DOHH2 (cell line): ENCODE data around the gene PKP3.

Experiments used
- H3F3A ChIP-seq: fragments of 200-600 bp; sonication (generic), shearing (Covaris generic); 2 replicates; pipeline ENCODE4 v1.6.0; 2016; ENCODE audit warnings: antibody characterized with exemption, mild to moderate bottlenecking; ENCODE audit not compliant: control insufficient read depth, insufficient read depth
- H3K27ac ChIP-seq: fragments of 200-600 bp; sonication (generic); 2 replicates; pipeline ENCODE4 v1.5.1; 2014; ENCODE audit warnings: low read depth, mild to moderate bottlenecking, low read length, moderate library complexity
- H3K27me3 ChIP-seq: fragments of 200-600 bp; sonication (generic); 2 replicates; pipeline ENCODE4 v1.6.1; 2014; ENCODE audit warnings: mild to moderate bottlenecking, low read length, mixed read lengths; ENCODE audit not compliant: control insufficient read depth
- H3K36me3 ChIP-seq: fragments of 200-600 bp; sonication (generic); 2 replicates; pipeline ENCODE4 v1.6.1; 2014; ENCODE audit warnings: mild to moderate bottlenecking, low read length, moderate library complexity, mixed read lengths; ENCODE audit not compliant: control insufficient read depth
- H3K4me1 ChIP-seq: fragments of 200-600 bp; sonication (generic); 2 replicates; pipeline ENCODE4 v1.6.1; 2014; ENCODE audit warnings: mild to moderate bottlenecking, low read length, mixed read lengths; ENCODE audit not compliant: control insufficient read depth
- H3K4me2 ChIP-seq: fragments of 200-600 bp; sonication (generic); 2 replicates; pipeline ENCODE4 v1.6.0; 2014; ENCODE audit warnings: mild to moderate bottlenecking, low read length, moderate library complexity
- H3K4me3 ChIP-seq: fragments of 200-600 bp; sonication (generic); 2 replicates; pipeline ENCODE4 v1.5.1; 2014; ENCODE audit warnings: mild to moderate bottlenecking, low read length, mixed read lengths
- H3K79me2 ChIP-seq: fragments of 200-600 bp; sonication (generic); 2 replicates; pipeline ENCODE4 v1.6.1; 2014; ENCODE audit warnings: mild to moderate bottlenecking, low read length, mixed read lengths; ENCODE audit not compliant: control insufficient read depth
- H3K9me2 ChIP-seq: fragments of 200-600 bp; sonication (generic); replicated peaks from 2 replicates; pipeline ENCODE4 v1.6.1; 2014; ENCODE audit warnings: mild to moderate bottlenecking, low read length, mixed read lengths; ENCODE audit not compliant: control insufficient read depth
- H3K9me3 ChIP-seq: fragments of 200-600 bp; sonication (generic); 2 replicates; pipeline ENCODE4 v1.6.1; 2014; ENCODE audit warnings: antibody characterized with exemption, low read length, mixed read lengths; ENCODE audit not compliant: control insufficient read depth, insufficient read depth
- H4K20me1 ChIP-seq: fragments of 200-600 bp; sonication (generic); 2 replicates; pipeline ENCODE4 v1.6.0; 2014; ENCODE audit warnings: low read depth, mild to moderate bottlenecking, antibody characterized with exemption, low read length, moderate library complexity; ENCODE audit not compliant: control insufficient read depth, insufficient read depth
- EZH2phosphoT487 ChIP-seq: fragments of 200-600 bp; sonication (generic); IDR thresholded peaks from 2 replicates; pipeline ENCODE4 v1.6.1; 2017; ENCODE audit warnings: borderline replicate concordance, mild to moderate bottlenecking, antibody characterized with exemption, low read length, moderate library complexity, mixed read lengths
- TF ChIP-seq, protein P1 (sequence below): fragments of 200-600 bp; sonication (generic); IDR thresholded peaks from one replicate; pipeline ENCODE4 v1.5.1; 2014; ENCODE audit warnings: antibody characterized with exemption, mild to moderate bottlenecking, low read depth, low read length; ENCODE audit not compliant: poor library complexity, severe bottlenecking

PKP3 gene

DNA sequence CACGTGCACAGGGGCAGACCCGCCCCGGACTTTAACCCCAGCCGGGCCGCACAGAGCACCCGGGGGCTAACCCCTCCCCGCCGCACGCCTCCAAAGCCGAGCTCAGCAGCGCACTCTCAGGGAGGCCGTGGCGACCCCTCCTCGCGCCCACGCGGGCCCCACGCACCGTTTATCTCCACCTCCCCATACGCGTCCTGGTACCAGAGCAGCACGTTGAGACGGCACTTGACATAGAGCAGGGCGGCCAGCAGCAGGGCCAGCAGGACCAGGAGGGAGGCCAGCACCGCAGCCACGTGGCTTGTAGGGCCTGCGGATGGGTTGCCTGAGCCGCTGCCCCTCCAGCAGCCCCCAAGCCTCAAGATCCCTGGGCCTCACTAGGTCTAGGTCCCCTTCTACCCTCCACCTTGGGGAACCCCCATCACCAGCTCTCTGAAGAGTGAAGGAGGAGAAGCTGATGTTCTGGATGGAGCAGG lies 13.7 kb downstream of the PKP3 start:
- H3K27me3 ChIP-seq: no peaks in the 10 kb centered on the region
- peak overlapping the region; percentile 44; the same call in 1 of the 2 replicates for H3K4me2 ChIP-seq
- H3K27ac ChIP-seq: no peak overlapping the region
- H3K9me2 ChIP-seq: no peaks in the 10 kb centered on the region
- 0 out of 2 replicates have a peak overlapping the region, but pooled peaks have one; percentile 38 for H3K4me3 ChIP-seq
- no peaks in the 10 kb centered on the region for H3K79me2 ChIP-seq
- H3K4me1 ChIP-seq: peaks cover 12% of the 10 kb centered on the region
- H4K20me1 ChIP-seq: no peaks in the 10 kb centered on the region
- no peaks in the 10 kb centered on the region for H3F3A ChIP-seq
- TF ChIP-seq, protein P1, sequence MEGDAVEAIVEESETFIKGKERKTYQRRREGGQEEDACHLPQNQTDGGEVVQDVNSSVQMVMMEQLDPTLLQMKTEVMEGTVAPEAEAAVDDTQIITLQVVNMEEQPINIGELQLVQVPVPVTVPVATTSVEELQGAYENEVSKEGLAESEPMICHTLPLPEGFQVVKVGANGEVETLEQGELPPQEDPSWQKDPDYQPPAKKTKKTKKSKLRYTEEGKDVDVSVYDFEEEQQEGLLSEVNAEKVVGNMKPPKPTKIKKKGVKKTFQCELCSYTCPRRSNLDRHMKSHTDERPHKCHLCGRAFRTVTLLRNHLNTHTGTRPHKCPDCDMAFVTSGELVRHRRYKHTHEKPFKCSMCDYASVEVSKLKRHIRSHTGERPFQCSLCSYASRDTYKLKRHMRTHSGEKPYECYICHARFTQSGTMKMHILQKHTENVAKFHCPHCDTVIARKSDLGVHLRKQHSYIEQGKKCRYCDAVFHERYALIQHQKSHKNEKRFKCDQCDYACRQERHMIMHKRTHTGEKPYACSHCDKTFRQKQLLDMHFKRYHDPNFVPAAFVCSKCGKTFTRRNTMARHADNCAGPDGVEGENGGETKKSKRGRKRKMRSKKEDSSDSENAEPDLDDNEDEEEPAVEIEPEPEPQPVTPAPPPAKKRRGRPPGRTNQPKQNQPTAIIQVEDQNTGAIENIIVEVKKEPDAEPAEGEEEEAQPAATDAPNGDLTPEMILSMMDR: no peak
- no peak for TF ChIP-seq EZH2phosphoT487
- peaks cover 3% of the 10 kb centered on the region; the same call in 1 of the 2 replicates for H3K9me3 ChIP-seq
- no peaks in the 10 kb centered on the region for H3K36me3 ChIP-seq

DNA sequence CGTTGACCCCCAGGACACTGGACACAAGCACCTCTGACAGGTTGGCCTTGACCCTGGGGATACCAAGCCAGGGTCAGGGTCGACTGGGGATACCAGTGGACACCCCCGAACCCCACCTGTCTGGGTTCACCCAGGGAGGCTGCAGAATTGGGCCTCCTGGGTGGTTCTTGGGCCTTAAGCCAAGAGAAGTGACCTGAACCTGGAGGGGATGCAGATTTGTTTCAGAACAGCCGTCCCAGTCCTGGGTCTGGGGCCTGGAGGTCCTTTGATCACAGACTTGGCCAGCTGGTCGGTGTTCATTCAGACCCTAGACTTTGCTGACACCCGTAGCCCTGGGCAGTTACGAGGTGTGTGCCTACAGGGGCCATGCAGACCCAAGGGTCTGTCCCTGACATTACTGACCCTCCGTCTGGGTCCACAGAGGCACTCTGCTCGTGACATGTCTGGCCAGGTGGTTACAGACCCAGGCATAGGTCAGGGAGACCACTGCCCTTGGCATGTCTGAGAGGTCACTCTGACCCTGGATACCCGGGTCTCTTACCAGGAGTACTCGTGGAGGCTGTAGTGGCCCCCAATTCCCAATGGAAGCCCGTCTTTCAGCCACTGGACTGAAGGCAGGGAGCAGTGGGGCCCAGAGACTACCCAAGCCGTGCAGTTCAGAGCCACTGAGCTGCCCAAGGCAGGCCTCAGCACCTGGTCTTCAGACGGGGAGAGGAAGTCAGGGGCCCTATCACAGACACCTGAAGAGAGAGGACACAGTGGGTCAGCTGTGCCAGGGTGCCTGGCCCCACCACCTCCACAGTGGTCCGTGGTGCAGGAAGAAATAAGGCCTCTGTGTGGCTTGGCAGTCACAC lies 14.4 kb downstream of the PKP3 start:
- Histone ChIP-seq H3K9me2 (no peaks in the 10 kb centered on the region), H3K9me3 (peaks cover 3% of the 10 kb centered on the region; the same call in 1 of the 2 replicates), H3K27me3 (no peaks in the 10 kb centered on the region), H3K36me3 (no peaks in the 10 kb centered on the region), H3F3A (no peaks in the 10 kb centered on the region), H4K20me1 (no peaks in the 10 kb centered on the region), H3K4me2 (no peak overlapping the region), H3K27ac (no peak overlapping the region), H3K4me3 (no peak overlapping the region), H3K4me1 (peaks cover 12% of the 10 kb centered on the region), H3K79me2 (no peaks in the 10 kb centered on the region)
- no peak for TF ChIP-seq EZH2phosphoT487
- TF ChIP-seq, protein P1: no peak

DNA sequence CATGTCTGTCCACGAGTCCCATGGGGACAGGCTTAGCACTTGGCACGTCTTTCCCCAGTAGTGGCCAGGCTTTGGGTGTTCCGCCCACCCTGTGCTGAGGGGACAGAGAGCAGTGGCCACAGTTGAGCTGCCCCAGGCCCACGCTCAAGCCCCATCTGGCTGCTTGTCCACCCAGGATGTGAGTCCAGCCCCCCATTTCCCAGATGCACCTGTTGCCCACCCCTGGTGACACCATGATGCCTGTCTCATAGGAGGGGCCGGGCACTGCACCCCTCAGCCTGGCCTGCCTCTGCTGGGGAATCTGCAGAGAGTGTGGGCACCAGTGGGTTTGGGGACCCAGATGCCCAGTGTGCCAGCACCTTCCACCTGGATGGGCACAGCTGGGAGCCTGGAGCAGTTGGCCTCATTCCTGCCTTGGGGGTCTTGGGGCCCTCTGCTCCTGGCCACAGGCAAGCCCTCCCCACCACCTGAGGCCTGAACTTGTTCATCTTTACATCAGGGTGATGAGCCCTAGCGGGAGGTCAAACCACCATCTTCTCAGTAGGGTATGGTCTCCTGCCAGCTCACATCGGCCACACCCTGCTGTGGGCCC lies 15.1 kb downstream of the PKP3 start:
- no peaks in the 10 kb centered on the region for H4K20me1 ChIP-seq
- H3K4me2 ChIP-seq: no peak overlapping the region
- no peak for TF ChIP-seq EZH2phosphoT487
- TF ChIP-seq, protein P1: no peak
- H3K27ac ChIP-seq: no peak overlapping the region
- H3K27me3 ChIP-seq: no peaks in the 10 kb centered on the region
- H3F3A ChIP-seq: no peaks in the 10 kb centered on the region
- H3K9me3 ChIP-seq: no peaks in the 10 kb centered on the region
- H3K4me1 ChIP-seq: peaks cover 12% of the 10 kb centered on the region
- H3K9me2 ChIP-seq: no peaks in the 10 kb centered on the region
- no peaks in the 10 kb centered on the region for H3K36me3 ChIP-seq
- no peak overlapping the region for H3K4me3 ChIP-seq
- no peaks in the 10 kb centered on the region for H3K79me2 ChIP-seq
